Ovary (tissue), 9 donors: Measurements from ENCODE around the gene SUSD6. TPM values are rescaled to one million over a fixed set of nuclear protein-coding genes. Genes with fewer than 3 reads are reported as not detected.
A peak's percentile ranks its signal among the peaks of the same experiment; 100 is the strongest.

Experiments used
- DNase-seq, 5 donors: peaks; one replicate each; pipeline ENCODE4 v3.0.0-alpha.2; 2019 to 2020
- H3K27ac ChIP-seq, 2 donors: fragments of 200-600 bp; one replicate each; pipeline versions ENCODE4 v1.5.1 to v1.8.0; 2019 to 2022
- H3K27me3 ChIP-seq: fragments of 200-600 bp; one replicate; pipeline ENCODE4 v1.8.0; 2022
- H3K36me3 ChIP-seq: fragments of 200-600 bp; sonication (generic); one replicate; pipeline ENCODE4 v1.5.1; 2019
- H3K4me1 ChIP-seq: one replicate; pipeline ENCODE4 v1.8.1; 2013; ENCODE audit warnings: mild to moderate bottlenecking, moderate library complexity; ENCODE audit not compliant: insufficient read depth
- H3K4me3 ChIP-seq: fragments of 200-600 bp; sonication (generic); one replicate; pipeline ENCODE4 v1.5.1; 2017
- H3K9me3 ChIP-seq, 2 donors: fragments of 200-600 bp in 1 of 2; sonication (generic) in 1 of 2; one replicate each; pipeline versions ENCODE4 v1.5.1 to v1.8.1; 2013 to 2019; ENCODE audit warnings: mild to moderate bottlenecking in 1 of 2, moderate library complexity in 1 of 2
- CTCF ChIP-seq, 3 donors: fragments of 450-650 bp in 2 of 3; fragments of 200-600 bp in 1 of 3; IDR thresholded peaks; one replicate each; pipeline versions ENCODE4 v1.5.1 to v1.8.0; 2016 to 2022; ENCODE audit warnings: antibody characterized with exemption in 3 of 3, mild to moderate bottlenecking in 1 of 3
- EP300 ChIP-seq: sonication (generic); formaldehyde crosslinking; IDR thresholded peaks from one replicate; pipeline ENCODE4 v1.6.1; 2017; ENCODE audit warnings: antibody characterized with exemption
- POLR2A ChIP-seq: fragments of 450-650 bp; IDR thresholded peaks from one replicate; pipeline ENCODE4 v1.6.1; 2017; ENCODE audit warnings: antibody characterized with exemption, mild to moderate bottlenecking, moderate library complexity
- WGBS, 3 donors: extraction: QIAGEN DNeasy Blood & Tissue Kit in 1 of 3; methylation state at CpG; one replicate each; pipeline versions ENCODE4 v1.1.5 to v1.1.7; 2013 to 2017; 5-methylcytosine and 5-hydroxymethylcytosine counted together
- intact Hi-C, 4 donors: fragments of 100-400 bp; cut with DNase I; formaldehyde crosslinking; loops; one replicate each; pipeline versions ENCODE4 v1.11.0 to v1.15.1; 2022 to 2023
- polyA plus RNA-seq, 2 donors: library from polyadenylated mRNA; stranded (reverse); fragments of 200-250 nt in 1 of 2; fragments of 350-450 nt in 1 of 2; fragmentation: Illumina TruSeq in 1 of 2; extraction: RNeasy Lipid Tissue Mini Kit (QIAGEN cat#74804) in 1 of 2; gene quantifications; one replicate each; pipeline ENCODE4 v1.2.3, GENCODE V29; 2013 to 2014
- total RNA-seq, 7 donors: library from RNA; depleted of rRNA in 2 of 7; stranded (reverse); fragments of >200 nt in 2 of 7; fragmentation: NEBNext Ultra II Directional in 3 of 7; extraction: Animal tissue kit (Norgen Biotek cat#: 25700) in 3 of 7; gene quantifications; one replicate each; pipeline versions ENCODE4 v1.1.0 to v1.2.4, GENCODE V29; 2016 to 2023
- donor health status: DM: no; HTN: no; CAD: no; lungs with moderate emphysema.
- donor health status: DM: no; HTN: no; CAD: no.
- donor health status: Bipolar disorder and iron deficiency.
- donor health status: DM: yes; HTN: yes; CAD: no.
- donor health status: DM: no; HTN: no; CAD: no.
- donor health status: DM: yes; HTN: yes; CAD: no.

SUSD6 gene
- total and polyA plus RNA-seq, 9 donors, result 12.6 to 35.3 (median 27.7) TPM

GRCh38 chr14:69672356-69672755 is 61.0 kb downstream of the SUSD6 start:
- H3K36me3 ChIP-seq, result no peaks in the 10 kb centered on the region
- H3K4me1 ChIP-seq, result peaks cover 22% of the 10 kb centered on the region
- 76 to 86% (median 80%) methylated on average over 1 of the region's 1 CpG for WGBS, 3 donors
- intact Hi-C loops, result loop anchor here in 1 of 4 donors (10.0 kb wide), 1 partner anchor 48 kb away; no protein-coding TSS in a partner anchor
- no peak for DNase-seq
- H3K27me3 ChIP-seq, result no peaks in the 10 kb centered on the region
- H3K27ac ChIP-seq, result no peak overlapping the region
- no peak for TF ChIP-seq CTCF (IDR thresholded peaks at IDR 0.05)
- no peak for TF ChIP-seq EP300
- no peak for TF ChIP-seq POLR2A
- no peaks in the 10 kb centered on the region for H3K9me3 ChIP-seq
- H3K4me3 ChIP-seq, result no peak overlapping the region

DNA sequence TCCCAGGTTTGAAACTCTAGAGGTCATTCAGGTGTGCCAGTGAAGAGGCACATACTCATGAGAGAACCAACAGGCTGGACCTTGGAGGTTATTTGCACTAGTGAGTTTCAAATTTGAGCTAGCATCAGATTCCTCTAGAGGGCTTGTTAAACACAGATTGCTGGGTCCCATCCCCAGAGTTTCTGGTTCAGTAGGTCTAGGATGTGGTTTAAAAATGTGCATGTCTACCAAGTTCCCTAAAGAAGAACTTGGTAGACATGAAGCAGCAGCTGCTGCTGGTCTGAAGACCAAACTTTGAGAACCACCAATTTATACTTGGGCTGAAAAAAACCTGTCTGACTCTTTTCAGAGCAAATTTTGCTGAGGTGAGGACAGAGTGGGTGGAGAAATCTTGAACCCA is 61.7 kb downstream of the SUSD6 start:
- H3K36me3 ChIP-seq, result no peaks in the 10 kb centered on the region
- no peak overlapping the region for H3K4me3 ChIP-seq
- no peaks in the 10 kb centered on the region for H3K9me3 ChIP-seq
- intact Hi-C loops, result loop anchor here in 1 of 4 donors (10.0 kb wide), 1 partner anchor 48 kb away; no protein-coding TSS in a partner anchor
- H3K4me1 ChIP-seq, result peaks cover 21% of the 10 kb centered on the region
- no peak for TF ChIP-seq POLR2A
- TF ChIP-seq CTCF (IDR thresholded peaks at IDR 0.05), result no peak
- no peak for TF ChIP-seq EP300
- no peaks in the 10 kb centered on the region for H3K27me3 ChIP-seq
- H3K27ac ChIP-seq, result peak overlapping the region in 1 of 2 donors; percentile 61
- no peak for DNase-seq

DNA sequence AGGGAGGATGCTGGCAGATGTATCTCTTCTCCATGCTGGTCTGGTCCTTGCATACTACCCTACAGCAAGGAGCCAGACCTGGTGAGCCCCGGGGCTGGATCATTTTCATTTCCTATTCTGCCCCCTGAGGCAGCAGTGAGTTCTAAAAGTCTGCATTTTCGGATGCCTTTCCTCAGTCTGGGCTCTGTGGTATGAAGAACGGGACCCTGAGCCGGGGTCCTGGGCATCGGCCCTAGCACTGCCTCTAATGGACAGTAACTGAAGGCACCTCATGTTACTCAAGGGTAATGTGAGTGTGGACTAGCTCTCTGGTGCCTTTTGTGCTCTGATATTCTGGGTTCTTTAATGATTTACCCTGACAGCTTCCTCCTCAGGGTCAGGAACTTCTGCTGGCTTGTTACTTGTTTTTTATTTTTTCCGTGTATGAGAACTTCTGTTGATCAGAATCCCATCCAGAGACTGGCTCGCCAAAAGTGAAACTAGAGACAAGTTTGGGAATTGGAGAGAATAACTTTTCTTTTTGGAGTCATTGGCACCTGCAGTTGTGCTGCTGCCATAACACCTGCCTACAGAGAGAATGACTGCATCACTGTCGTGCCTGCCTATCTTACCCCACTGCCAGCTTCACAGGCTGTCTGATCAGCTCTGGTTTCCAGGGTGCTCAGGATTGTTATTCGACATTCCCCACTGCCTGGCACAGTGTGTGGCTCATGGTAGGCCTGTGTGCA is 62.3 kb downstream of the SUSD6 start:
- H3K36me3 ChIP-seq, result no peaks in the 10 kb centered on the region
- no peaks in the 10 kb centered on the region for H3K9me3 ChIP-seq
- TF ChIP-seq POLR2A, result no peak
- TF ChIP-seq EP300, result no peak
- TF ChIP-seq CTCF (IDR thresholded peaks at IDR 0.05), result no peak
- intact Hi-C loops, result loop anchor here in 1 of 4 donors (10.0 kb wide), 1 partner anchor 49 kb away; no protein-coding TSS in a partner anchor
- no peaks in the 10 kb centered on the region for H3K27me3 ChIP-seq
- H3K4me1 ChIP-seq, result peaks cover 21% of the 10 kb centered on the region
- WGBS, 3 donors, result 22 to 36% (median 29%) methylated on average over 9 of the region's 9 CpGs
- H3K4me3 ChIP-seq, result no peak overlapping the region
- no peak for DNase-seq
- H3K27ac ChIP-seq, result peak overlapping the region; percentile 20 to 61

DNA sequence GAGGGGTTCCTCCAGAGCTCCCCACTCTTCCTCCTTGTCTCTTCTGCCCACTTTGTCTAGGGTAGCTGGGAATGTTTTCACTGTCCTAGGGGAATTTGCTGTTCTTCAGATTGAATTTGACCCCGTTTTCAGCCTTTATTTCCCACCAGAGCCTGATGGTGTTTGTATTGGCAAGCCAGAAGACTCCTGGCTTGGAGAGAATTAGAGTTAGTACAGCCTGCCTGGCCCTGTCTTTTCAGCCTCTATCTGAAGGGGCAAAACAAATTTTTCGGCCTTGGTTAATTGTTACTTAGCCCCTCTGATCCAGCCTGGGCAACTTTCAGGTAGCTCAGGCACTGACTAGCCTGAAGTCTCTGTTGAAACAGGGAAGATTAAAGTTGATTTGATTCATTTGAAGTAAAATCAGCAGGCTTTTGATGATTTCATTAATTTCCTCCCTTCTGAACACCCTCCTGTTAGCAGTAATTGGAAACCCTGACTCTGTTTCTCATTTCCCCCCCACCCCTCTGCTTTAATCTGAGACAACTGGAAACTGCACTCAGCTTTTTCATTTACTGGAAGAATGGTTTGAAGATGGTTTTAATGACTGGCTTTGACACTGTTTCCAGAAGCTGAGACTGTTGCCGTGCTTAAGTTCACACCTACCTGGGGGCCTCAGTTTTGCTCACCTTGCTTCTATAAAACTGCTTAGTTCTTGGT is 63.3 kb downstream of the SUSD6 start:
- Histone ChIP-seq H3K27me3 (no peaks in the 10 kb centered on the region), H3K4me3 (no peak overlapping the region), H3K27ac (peak overlapping the region in 1 of 2 donors; percentile 61), H3K9me3 (no peaks in the 10 kb centered on the region), H3K36me3 (no peaks in the 10 kb centered on the region), H3K4me1 (peaks cover 21% of the 10 kb centered on the region)
- DNase-seq, result no peak
- intact Hi-C loops, result loop anchor here in 1 of 4 donors (10.0 kb wide), 1 partner anchor 50 kb away; no protein-coding TSS in a partner anchor
- TF ChIP-seq EP300 (no peak), CTCF (IDR thresholded peaks at IDR 0.05) (no peak), POLR2A (no peak)
- WGBS, 3 donors, result 33 to 47% (median 46%) methylated on average over 3 of the region's 3 CpGs
